ENCODE data around the gene SMIM34. TPM values are rescaled to one million over a fixed set of nuclear protein-coding genes. Genes with fewer than 3 reads are reported as not detected.
A peak's percentile ranks its signal among the peaks of the same experiment; 100 is the strongest.
"Not testable (repeated sequence)": the region's sequence is repeated elsewhere in the genome, so short reads cannot be mapped to it uniquely, and the experiment has no call there.

SMIM34 gene
- total RNA-seq, 2 experiments from 2014 or later: not detected

- H3K4me1 Mint-ChIP-seq (ENCODE audit: low read depth); POLR2A ChIA-PET; H3K4me3 Mint-ChIP-seq; H3K9me3 Mint-ChIP-seq; H3K27ac Mint-ChIP-seq; CTCF ChIA-PET; intact Hi-C loops (cut with micrococcal nuclease); DNase-seq; H3K27me3 Mint-ChIP-seq; ATAC-seq; H3K36me3 Mint-ChIP-seq (ENCODE audit: low read depth): not testable (repeated sequence)
Measured at GRCh38 chr21:34407294-34407693, 16.5 kb downstream of the SMIM34 start.

GRCh38 chr21:34406676-34407075, 17.1 kb downstream of the SMIM34 start:
- POLR2A ChIA-PET; ATAC-seq; H3K9me3 Mint-ChIP-seq; intact Hi-C loops (cut with micrococcal nuclease); DNase-seq; H3K36me3 Mint-ChIP-seq (ENCODE audit: low read depth); H3K27me3 Mint-ChIP-seq; H3K4me3 Mint-ChIP-seq; CTCF ChIA-PET; H3K27ac Mint-ChIP-seq; H3K4me1 Mint-ChIP-seq (ENCODE audit: low read depth): not testable (repeated sequence)

GRCh38 chr21:34406102-34406501, 17.6 kb downstream of the SMIM34 start:
- H3K4me3 Mint-ChIP-seq; H3K27ac Mint-ChIP-seq; H3K27me3 Mint-ChIP-seq; intact Hi-C loops (cut with micrococcal nuclease); POLR2A ChIA-PET; DNase-seq; H3K36me3 Mint-ChIP-seq (ENCODE audit: low read depth); H3K9me3 Mint-ChIP-seq; CTCF ChIA-PET; H3K4me1 Mint-ChIP-seq (ENCODE audit: low read depth): not testable (repeated sequence)
- peak; percentile 45 for ATAC-seq

- H3K27me3 Mint-ChIP-seq; intact Hi-C loops (cut with micrococcal nuclease); H3K27ac Mint-ChIP-seq; H3K36me3 Mint-ChIP-seq (ENCODE audit: low read depth); POLR2A ChIA-PET; CTCF ChIA-PET; H3K4me3 Mint-ChIP-seq; H3K4me1 Mint-ChIP-seq (ENCODE audit: low read depth); ATAC-seq; H3K9me3 Mint-ChIP-seq; DNase-seq: not testable (repeated sequence)
Measured at GRCh38 chr21:34405686-34406085, 18.1 kb downstream of the SMIM34 start.

- ATAC-seq; H3K4me3 Mint-ChIP-seq; CTCF ChIA-PET; POLR2A ChIA-PET; DNase-seq; H3K27me3 Mint-ChIP-seq; H3K27ac Mint-ChIP-seq; H3K36me3 Mint-ChIP-seq (ENCODE audit: low read depth); H3K4me1 Mint-ChIP-seq (ENCODE audit: low read depth); intact Hi-C loops (cut with micrococcal nuclease); H3K9me3 Mint-ChIP-seq: not testable (repeated sequence)
Measured at GRCh38 chr21:34404742-34405141, 19.0 kb downstream of the SMIM34 start.

- H3K9me3 Mint-ChIP-seq; intact Hi-C loops (cut with micrococcal nuclease); H3K4me3 Mint-ChIP-seq; H3K36me3 Mint-ChIP-seq (ENCODE audit: low read depth); POLR2A ChIA-PET; H3K4me1 Mint-ChIP-seq (ENCODE audit: low read depth); H3K27ac Mint-ChIP-seq; H3K27me3 Mint-ChIP-seq; CTCF ChIA-PET; DNase-seq: not testable (repeated sequence)
- peak; percentile 27 for ATAC-seq
Measured at GRCh38 chr21:34400522-34400921, 23.2 kb downstream of the SMIM34 start.

GRCh38 chr21:34383724-34384415, 39.9 kb downstream of the SMIM34 start:
- H3K36me3 Mint-ChIP-seq (ENCODE audit: low read depth); CTCF ChIA-PET; H3K4me3 Mint-ChIP-seq; intact Hi-C loops (cut with micrococcal nuclease); H3K4me1 Mint-ChIP-seq (ENCODE audit: low read depth); DNase-seq; POLR2A ChIA-PET; H3K27me3 Mint-ChIP-seq; H3K27ac Mint-ChIP-seq; H3K9me3 Mint-ChIP-seq: not testable (repeated sequence)
- ATAC-seq: peak; percentile 92

- H3K9me3 Mint-ChIP-seq; H3K4me1 Mint-ChIP-seq (ENCODE audit: low read depth); POLR2A ChIA-PET; H3K4me3 Mint-ChIP-seq; DNase-seq; ATAC-seq; H3K27ac Mint-ChIP-seq; CTCF ChIA-PET; H3K36me3 Mint-ChIP-seq (ENCODE audit: low read depth); H3K27me3 Mint-ChIP-seq; intact Hi-C loops (cut with micrococcal nuclease): not testable (repeated sequence)
Measured at GRCh38 chr21:34383138-34383537, 40.6 kb downstream of the SMIM34 start.

- H3K36me3 Mint-ChIP-seq (ENCODE audit: low read depth); H3K4me1 Mint-ChIP-seq (ENCODE audit: low read depth); CTCF ChIA-PET; H3K4me3 Mint-ChIP-seq; H3K9me3 Mint-ChIP-seq; intact Hi-C loops (cut with micrococcal nuclease); H3K27ac Mint-ChIP-seq; H3K27me3 Mint-ChIP-seq; POLR2A ChIA-PET; DNase-seq: not testable (repeated sequence)
- ATAC-seq: peak; percentile 79
Measured at GRCh38 chr21:34375619-34375972, 48.2 kb downstream of the SMIM34 start.

GRCh38 chr21:34374940-34375618, 48.7 kb downstream of the SMIM34 start, which contains the start of gene SMIM11:
Gene SMIM11, plus strand, starts transcription at chr21:34375507. Its CDS starts 3,998 bp downstream, at chr21:34379505.
- peak; percentile 97 for ATAC-seq
- H3K9me3 Mint-ChIP-seq; POLR2A ChIA-PET; H3K4me3 Mint-ChIP-seq; H3K4me1 Mint-ChIP-seq (ENCODE audit: low read depth); CTCF ChIA-PET; H3K27ac Mint-ChIP-seq; DNase-seq; intact Hi-C loops (cut with micrococcal nuclease); H3K27me3 Mint-ChIP-seq; H3K36me3 Mint-ChIP-seq (ENCODE audit: low read depth): not testable (repeated sequence)

GRCh38 chr21:34374462-34374861, 49.3 kb downstream of the SMIM34 start:
- CTCF ChIA-PET; ATAC-seq; H3K4me3 Mint-ChIP-seq; intact Hi-C loops (cut with micrococcal nuclease); DNase-seq; H3K27me3 Mint-ChIP-seq; POLR2A ChIA-PET; H3K9me3 Mint-ChIP-seq; H3K27ac Mint-ChIP-seq; H3K4me1 Mint-ChIP-seq (ENCODE audit: low read depth); H3K36me3 Mint-ChIP-seq (ENCODE audit: low read depth): not testable (repeated sequence)

Data from activated CD8-positive, alpha-beta T cell treated with anti-CD3 and anti-CD28 coated beads for 36 hours (primary cell).